IPS-18c (cell line): ENCODE data around the gene RNF31.

Experiments
- H3K4me3 ChIP-seq: 2 replicates; pipeline ENCODE4 v1.7.0; 2013; ENCODE audit warnings: low read depth, mild to moderate bottlenecking, low read length, moderate library complexity; ENCODE audit not compliant: insufficient read depth
- H3K9me3 ChIP-seq: one replicate; pipeline ENCODE4 v1.6.1; 2013; ENCODE audit warnings: mild to moderate bottlenecking, low read length, moderate library complexity; ENCODE audit not compliant: control insufficient read depth, insufficient read depth

The RNF31 gene

DNA sequence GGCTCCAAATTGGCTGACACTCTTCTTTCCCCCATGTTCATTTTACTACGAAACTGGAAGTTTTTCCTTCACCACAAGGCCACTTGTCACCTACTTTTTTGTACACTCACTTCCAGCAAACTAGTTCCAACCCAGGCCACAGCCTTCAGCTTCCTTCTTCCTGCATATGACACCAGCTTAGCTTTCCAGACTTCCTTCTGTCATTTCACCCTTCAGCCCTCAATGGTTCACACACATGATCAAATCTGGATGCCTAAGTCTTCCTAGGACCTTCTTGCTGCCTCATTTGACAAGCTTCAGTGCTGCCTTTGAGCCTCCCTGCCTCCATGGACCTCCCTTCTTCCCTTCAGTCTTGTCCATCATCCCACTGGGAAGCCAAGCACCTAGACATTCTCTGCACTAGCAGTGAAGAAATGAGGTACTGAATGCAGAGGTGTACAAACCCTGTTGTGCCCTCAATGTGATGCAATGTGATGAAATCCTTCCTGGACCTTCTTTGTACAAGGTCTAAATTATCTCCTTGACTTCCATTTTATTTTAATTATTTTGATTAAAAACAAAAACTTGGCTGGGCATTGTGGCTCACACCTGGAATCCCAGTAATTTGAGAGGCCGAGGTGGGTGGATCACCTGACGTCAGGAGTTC lies 20.3 kb downstream of the RNF31 start:
- no peak overlapping the region for H3K4me3 ChIP-seq
- no peaks in the 10 kb centered on the region for H3K9me3 ChIP-seq

DNA sequence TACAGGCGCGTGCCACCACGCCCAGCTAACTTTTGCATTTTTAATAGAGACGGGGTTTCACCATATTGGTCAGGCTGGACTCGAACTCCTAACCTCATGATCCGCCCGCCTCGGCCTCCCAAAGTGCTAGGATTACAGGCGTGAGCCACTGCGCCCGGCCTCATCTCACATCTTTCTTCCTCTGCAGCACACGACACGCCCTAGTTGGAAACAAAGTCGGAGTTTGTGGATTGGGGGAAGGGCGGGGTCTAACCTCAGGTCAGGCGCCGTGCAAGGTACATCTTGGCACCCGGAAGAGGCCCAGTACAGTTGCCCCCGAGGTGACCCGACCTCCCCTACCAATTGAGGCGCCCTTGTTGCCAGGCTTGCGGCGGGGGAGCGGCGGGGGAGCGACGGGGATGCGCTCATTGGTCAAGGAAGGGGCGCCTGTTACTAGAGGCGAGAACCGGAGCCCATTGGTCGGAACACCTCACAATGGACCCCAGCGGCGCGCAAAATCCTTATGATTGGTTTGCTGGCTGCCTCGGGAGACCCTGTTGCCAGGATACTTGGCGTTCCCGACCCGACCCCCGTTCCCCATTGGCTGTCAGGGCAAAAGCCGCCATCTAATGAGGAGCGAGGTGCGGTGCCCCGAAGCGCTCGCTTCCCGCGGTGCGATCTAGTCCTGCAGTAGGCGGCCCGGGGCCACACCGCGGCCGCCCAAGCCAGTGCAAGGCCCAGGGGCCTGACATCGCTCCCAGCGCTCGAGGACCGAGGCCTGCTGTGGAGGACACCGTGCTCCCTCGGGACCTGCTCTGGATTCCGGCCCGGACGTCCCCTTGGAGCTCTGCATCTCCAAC lies 24.3 kb downstream of the RNF31 start, which contains the start of gene REC8:
Gene REC8 (plus strand): TSS at position 659 of the 839 bp plus-strand sequence. CDS start 473 bp downstream, outside the sequence.
- Histone ChIP-seq H3K4me3 (peak within 1 kb of the TSS; percentile 53), H3K9me3 (no peaks in the 10 kb centered on the region)

DNA sequence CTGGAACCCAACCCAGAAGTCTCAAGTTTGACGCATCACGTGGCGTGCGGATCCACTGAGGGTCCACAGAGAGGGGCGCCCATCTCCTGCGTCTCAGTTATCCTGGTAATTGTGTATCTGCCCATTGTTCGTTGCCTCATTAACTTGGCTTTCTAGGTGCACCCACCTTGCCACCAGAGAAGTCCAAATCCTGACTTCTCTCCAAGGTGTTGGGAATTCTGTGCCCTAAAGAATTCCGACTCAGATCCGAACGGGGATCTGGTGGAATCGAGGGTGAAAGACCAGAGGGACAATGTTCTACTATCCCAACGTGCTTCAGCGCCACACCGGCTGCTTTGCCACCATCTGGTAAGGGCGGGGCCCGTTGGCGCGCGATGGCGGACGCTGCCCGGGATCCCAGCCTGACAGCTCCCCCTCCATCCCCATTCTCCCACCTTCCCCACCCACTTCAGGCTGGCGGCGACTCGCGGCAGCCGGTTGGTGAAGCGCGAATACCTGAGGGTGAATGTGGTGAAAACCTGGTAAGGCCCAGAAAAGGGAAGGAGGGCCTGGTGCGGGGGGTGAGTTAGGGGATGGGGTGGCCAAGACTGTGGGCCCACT lies 25.1 kb downstream of the RNF31 start:
- peak overlapping the region; percentile 53 for H3K4me3 ChIP-seq

DNA sequence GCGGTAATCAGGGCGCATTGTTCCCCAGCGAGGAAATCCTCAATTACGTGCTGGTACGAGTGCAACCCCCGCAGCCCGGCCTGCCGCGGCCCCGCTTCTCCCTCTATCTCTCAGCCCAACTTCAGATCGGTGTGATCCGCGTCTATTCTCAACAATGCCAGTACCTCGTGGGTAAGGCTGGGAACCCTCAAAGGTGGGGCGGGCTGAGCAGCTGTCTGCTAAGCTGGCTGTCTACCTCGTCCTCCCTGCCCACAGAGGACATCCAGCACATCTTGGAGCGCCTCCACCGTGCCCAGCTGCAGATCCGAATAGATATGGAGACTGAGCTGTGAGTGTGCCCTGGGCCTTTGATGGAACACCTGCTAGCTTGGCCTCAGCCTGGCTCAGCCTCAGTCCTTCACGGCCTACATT lies 25.6 kb downstream of the RNF31 start:
- H3K4me3 ChIP-seq: peak overlapping the region; percentile 53; the same call in 1 of the 2 replicates
- H3K9me3 ChIP-seq: no peaks in the 10 kb centered on the region

More for the DNA sequence above, 25.1 kb downstream of the RNF31 start:
- no peaks in the 10 kb centered on the region for H3K9me3 ChIP-seq

DNA sequence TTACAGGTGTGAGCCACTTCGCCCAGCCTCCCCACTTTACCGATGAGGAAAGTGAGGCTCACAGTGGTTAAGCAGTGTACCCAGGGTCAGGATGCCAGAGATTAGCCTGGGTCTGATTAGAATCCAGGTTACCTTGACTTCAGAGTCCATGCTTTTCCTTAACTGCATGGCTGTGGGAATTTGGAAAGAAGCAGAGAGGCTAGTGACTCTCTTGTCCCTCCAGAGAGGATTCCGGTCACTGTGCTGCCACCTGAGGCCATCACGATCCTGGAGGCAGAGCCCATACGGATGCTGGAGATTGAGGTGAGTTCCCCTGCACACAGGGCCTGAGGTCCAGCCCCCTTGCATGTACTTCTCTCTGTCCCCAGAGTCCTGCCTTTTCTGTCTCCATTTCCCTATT lies 29.3 kb downstream of the RNF31 start:
- Histone ChIP-seq H3K9me3 (no peaks in the 10 kb centered on the region), H3K4me3 (no peak overlapping the region)

DNA sequence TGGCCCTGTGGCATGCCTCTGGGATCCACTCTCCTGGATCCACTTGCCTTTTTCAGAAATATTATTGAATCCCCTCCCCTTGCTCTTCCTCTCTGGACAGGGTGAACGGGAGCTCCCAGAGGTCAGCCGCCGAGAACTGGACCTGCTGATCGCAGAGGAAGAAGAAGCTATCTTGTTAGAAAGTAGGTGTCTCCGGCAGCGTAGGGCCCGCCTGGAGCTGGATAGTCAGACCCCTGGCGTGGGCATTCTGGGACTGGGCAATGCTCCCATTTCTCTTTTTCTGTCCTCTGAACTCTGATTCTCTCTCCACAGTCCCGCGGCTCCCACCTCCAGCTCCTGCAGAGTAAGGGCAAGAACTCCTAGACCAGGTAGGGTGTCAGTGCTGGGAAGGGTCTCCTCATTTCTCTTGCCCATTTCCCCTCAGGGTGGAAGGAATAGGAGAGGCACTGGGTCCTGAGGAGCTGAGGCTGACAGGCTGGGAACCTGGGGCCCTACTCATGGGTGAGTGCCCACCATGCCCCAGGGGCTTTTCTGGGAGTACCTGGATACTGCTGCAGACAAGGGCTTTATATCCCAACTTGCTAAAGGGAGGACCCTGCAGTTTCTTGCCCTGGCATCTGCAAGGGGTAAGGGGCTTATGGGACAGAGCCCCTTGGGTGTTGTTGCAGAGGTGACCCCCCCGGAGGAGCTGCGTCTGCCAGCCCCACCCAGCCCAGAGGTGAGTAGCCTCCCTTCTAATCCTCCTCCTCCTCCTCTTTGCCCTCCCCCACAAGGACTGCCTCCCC lies 29.9 kb downstream of the RNF31 start:
- Histone ChIP-seq H3K9me3 (no peaks in the 10 kb centered on the region), H3K4me3 (no peak overlapping the region)

DNA sequence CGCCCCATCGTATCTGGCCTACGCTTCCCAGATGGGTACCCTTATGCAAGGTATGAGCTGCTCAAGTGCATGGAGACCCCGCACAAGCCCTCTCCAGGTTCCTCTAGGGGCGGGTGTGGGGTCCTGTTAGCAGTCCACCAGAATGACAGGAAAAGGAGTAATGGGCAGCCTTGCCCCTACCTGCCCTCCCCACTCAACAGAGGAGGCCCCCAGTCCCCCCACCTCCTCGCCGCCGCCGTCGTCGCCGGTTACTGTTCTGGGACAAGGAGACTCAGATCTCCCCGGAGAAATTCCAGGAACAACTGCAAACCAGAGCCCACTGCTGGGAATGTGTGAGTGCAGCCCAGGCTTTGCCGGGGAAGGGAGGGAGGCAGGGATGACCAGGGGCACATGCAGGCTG lies 30.6 kb downstream of the RNF31 start:
- no peaks in the 10 kb centered on the region for H3K9me3 ChIP-seq
- H3K4me3 ChIP-seq: no peak overlapping the region

DNA sequence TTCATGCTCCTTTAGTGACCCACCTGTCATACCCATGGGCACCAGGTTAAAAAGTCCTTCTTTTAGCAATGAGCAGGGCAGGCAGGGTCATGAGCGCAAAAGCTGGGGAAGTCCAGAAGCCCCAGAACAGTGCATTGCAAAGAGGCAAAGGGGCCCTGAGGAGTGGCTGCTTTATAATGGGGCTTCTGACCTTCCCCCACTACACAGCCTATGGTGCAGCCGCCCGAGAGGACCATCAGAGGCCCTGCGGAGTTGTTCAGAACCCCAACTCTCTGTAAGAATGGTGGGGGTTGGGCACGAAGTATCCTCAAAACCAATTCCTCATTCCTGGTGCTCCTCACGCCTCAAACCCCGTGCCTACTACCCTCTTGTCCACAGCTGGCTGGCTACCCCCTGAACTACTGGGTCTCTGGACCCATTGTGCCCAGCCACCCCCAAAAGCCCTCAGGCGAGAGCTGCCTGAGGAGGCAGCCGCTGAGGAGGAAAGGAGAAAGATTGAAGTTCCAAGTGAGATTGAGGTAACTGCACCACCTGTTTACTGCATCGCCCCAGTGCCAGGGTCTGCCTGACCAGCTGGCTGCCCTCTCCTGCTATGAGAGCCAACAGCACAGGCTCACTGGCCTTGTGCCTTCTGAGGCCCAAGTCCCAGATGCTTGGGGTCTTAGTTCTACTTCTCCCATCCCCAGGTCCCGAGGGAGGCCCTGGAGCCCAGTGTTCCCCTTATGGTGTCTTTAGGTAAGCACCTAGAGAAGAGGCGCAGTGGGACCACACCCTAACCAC lies 31.3 kb downstream of the RNF31 start:
- H3K4me3 ChIP-seq: no peak overlapping the region

DNA sequence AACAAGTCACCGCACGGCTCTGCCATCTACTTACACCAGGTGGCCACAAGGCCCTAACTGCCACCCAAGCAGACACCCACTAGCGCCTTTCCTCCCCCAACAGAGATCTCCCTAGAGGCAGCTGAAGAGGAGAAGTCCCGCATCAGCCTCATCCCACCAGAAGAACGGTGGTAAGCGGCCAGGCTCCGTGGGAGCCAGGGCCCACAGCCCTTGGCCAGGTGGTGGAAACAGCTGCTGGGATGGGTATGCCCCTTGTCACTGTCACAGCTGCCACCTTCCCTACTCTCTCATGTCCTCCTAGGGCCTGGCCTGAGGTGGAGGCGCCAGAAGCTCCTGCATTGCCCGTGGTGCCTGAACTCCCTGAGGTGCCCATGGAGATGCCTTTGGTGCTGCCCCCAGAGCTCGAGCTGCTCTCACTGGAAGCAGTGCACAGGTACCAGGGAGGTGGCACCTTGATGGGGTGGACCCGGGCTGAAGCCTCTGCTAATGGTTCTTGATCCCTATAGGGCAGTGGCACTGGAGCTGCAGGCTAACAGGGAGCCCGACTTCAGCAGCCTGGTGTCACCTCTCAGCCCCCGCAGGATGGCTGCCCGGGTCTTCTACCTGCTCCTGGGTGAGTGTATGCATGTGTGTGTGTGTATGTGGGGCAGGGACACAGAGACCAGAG lies 32.1 kb downstream of the RNF31 start:
- no peak overlapping the region for H3K4me3 ChIP-seq
- H3K9me3 ChIP-seq: no peaks in the 10 kb centered on the region

More for the DNA sequence above, 31.3 kb downstream of the RNF31 start:
- H3K9me3 ChIP-seq: no peaks in the 10 kb centered on the region

DNA sequence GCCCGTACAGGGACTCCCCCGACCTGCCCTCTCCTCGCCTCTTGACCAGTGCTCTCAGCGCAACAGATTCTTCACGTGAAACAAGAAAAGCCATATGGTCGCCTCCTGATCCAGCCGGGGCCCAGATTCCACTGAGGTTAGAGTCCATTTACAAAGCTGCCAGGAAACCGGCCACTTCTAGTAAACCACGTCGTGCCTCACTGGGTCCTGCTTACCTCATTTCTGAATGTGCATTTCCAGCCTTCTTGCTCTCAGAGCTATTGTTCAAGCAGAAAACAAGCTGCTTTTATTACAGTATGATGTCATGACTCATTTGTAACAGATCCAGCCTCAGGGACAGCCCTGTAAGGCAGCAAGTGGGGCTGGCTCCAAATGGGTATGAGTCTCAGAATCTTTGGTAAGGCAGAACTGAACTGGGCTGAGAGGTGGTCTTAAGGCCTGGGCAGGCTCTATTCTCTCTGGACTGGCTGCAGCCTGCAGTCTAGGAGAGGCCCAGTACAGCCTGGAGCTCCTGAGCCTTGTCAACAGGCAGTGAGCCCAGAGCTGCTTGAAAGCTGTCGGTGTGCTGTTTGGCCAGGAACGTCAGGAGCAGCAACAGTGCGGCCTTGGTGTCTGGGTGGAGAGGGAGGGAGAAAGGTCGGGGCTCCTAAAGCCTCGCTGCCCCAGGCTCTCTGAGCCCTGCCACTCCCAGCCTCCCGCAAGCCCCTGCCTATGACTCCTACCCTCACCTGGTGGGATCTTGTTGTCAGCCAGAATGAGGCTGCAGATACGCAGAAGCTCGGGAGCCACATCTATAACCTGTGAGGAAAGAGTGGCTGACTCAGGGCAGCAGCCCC lies 32.9 kb downstream of the RNF31 start:
- Histone ChIP-seq H3K4me3 (no peak overlapping the region), H3K9me3 (no peaks in the 10 kb centered on the region)

DNA sequence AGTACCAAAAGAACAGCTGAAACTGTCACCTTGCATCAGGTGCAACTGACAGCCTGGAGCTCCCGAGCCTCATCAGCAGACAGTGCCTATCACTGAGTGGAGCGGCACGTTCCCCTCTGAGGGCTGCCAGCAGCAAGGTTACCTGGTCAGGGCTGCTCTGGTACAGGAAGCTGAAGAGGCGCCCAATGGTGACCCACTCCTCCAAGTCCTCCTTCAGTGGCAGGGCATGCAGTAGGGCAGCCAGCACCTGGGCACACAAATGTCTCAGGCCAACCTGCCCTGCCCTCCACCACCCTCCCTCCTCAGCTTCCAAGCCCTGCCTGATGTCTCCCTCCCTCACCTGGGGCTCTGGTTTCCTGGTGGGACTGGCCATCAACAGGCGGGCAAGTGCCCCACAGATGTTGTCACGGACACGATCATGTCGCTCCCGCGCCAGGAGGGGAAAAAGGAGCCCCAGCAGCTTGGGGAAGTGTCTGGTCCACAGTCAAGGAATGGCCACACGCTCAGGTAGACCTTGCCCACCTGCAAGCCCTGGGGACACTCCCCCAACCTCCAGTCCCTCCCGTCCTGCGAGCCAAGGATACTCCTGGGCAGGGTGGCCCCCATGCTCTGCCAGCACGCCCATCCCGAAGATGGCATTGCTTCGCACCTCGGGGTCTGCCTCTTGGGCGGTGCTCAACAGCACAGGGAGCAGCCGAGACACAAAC lies 34.2 kb downstream of the RNF31 start:
- Histone ChIP-seq H3K9me3 (no peaks in the 10 kb centered on the region), H3K4me3 (no peak overlapping the region)

DNA sequence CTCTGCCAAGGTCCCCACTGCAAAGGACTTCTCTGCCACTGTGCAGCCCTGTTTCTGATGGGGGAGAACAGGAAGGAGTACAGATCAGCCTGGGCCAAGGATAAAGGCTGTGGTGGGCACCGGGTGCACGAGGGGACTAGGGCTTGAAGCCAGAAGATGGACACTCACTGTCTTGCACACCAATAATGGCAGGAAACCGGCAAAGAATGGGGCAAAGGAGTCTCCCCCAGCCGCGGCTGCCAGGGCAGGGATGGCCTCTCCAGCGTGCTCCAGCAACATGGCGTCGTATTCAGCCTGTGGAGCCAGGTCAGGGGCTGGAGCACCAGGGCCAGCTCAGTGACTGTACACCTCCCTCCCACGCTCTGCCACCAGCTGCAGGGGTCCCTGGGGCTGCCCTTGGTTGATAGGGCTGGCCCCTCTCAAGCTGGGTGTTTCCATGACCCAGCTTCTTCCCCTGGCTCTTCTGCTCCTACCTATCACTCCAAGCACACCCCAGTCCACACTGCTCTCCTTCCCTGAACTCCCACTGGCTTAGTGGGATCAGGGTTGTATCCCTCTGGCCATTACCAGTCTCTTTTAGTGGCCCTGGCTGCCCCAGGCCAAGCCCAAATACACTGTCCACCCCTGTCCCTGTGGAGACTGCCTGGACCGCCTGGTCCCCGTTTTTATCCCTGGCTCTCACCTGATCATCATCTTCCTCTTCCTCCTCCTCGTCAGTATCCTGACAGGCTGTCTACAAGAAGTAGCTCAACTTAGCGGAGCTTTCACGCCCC lies 35.0 kb downstream of the RNF31 start:
- Histone ChIP-seq H3K4me3 (no peak overlapping the region), H3K9me3 (no peaks in the 10 kb centered on the region)

DNA sequence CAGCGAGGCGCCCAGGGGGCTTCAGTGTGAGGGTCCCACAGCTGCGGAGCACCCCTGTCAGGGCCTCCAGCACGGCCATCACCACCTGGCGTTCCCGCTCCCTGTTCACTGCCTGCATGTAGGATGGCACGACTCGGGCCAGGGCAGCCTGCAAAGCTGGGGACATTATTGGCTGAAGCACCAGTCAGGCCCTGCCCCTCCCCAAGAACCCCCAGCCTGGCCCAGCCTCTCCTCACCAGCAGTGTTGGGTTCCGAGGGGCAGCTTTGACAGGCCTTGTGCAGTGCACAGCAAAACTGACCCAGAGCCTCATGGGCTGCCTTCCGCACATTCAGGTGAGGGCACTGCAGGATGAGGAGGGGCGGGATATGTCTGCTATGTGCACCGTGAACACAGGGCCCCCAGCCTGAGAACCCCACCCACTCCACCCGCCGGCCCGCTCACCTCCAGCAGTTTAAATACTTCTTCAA lies 35.8 kb downstream of the RNF31 start:
- Histone ChIP-seq H3K9me3 (no peaks in the 10 kb centered on the region), H3K4me3 (no peak overlapping the region)
